ENCODE measurements around the gene TMSB4X. TPM values are rescaled to one million over a fixed set of nuclear protein-coding genes. Genes with fewer than 3 reads are reported as not detected.

The TMSB4X gene
- total and polyA plus RNA-seq, 2 of the 8 experiments (the other 6 are each of a cell fraction or from before 2014, with no cell fraction given) = 2,063 to 2,112 TPM

DNA sequence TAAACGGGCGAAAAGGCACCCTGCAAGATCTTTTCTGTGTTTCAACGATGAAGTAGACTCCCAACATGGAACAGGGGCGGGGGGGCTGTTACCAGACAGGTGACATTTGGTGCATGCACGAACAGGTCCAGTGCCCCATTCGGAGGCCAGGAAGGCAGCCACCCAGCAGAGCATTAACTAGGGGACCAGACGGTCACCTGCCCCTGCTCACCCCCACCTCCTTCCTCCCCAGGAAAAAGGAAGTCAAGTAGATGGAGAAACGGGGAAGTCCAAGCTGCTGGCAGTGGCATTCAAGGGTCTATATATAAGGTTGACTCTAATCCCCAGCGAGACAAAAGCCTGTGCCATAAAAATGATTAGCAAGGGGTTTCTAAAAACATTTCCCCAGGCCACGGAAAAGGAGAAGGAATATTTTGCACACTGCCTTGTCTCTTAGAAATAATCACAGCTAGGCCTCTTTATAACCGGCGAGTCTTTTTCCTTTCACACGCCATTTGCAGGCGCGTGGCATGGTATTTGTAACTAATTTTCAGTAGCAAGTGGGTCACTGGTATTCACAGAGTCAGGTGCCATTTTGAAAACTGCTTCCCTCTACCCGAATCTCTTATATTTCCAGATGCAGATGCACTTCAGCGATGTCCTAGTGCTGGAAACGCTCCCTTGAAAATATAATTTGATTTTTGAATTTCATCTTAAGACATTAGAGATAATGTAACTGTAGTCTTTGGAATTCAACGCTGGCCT is 1.2 kb upstream of the TMSB4X start:
- Histone ChIP-seq H4K91ac (replicated peaks; ENCODE audit: insufficient read length, low read length) (peak overlapping the region; percentile 30), H3K4me1 (replicated peaks in 1 of 4; ENCODE audit: control insufficient read depth in 3 of 4, insufficient read depth in 4 of 4, low read length in 3 of 4) (peaks cover 0 to 8% (median 1%) of the 10 kb centered on the region in 4 experiments; a peak in 4 of 7 replicates), H2AK5ac (ENCODE audit: low read depth, low read length) (no peak overlapping the region), H2BK5ac (ENCODE audit: low read depth, low read length) (no peak overlapping the region), H3K18ac (ENCODE audit: extremely low read depth, low read length) (no peak overlapping the region), H3K4me2 (ENCODE audit: insufficient read depth in 1 of 2, low read depth in 2 of 2, low read length in 2 of 2) (peak overlapping the region; percentile 39 to 69; a peak in 3 of 4 replicates), H3K9me3 (ENCODE audit: insufficient read depth in 2 of 2, low read depth in 1 of 2, low read length in 1 of 2) (no peaks in the 10 kb centered on the region), H2BK20ac (ENCODE audit: low read length) (no peak overlapping the region), H3K14ac (ENCODE audit: insufficient read length) (no peak overlapping the region), H3K23me2 (ENCODE audit: low read depth, low read length) (no peaks in the 10 kb centered on the region), H3K27ac (ENCODE audit: low read depth, low read length) (peak overlapping the region; percentile 91; the same call in 1 of the 2 replicates), H4K20me1 (replicated peaks in 1 of 2; ENCODE audit: control insufficient read depth in 1 of 2, insufficient read depth in 2 of 2, low read length in 2 of 2) (no peaks in the 10 kb centered on the region), H2AFZ (ENCODE audit: low read length) (no peak overlapping the region), H4K8ac (ENCODE audit: extremely low read depth, insufficient read depth, low read length) (no peak overlapping the region), H2BK120ac (replicated peaks; ENCODE audit: low read depth, low read length) (peak overlapping the region; percentile 22), H3K79me2 (ENCODE audit: control insufficient read depth in 1 of 2, insufficient read depth in 2 of 2, low read length in 2 of 2) (peaks cover 0 to 26% of the 10 kb centered on the region in 2 experiments; a peak in 3 of 4 replicates), H2BK12ac (ENCODE audit: low read depth, low read length) (no peak overlapping the region; the same call in 1 of the 2 replicates), H4K5ac (ENCODE audit: insufficient read length, low read depth, low read length) (no peak overlapping the region), H2BK15ac (ENCODE audit: low read length) (no peak overlapping the region), H3K27me3 (replicated peaks in 1 of 4; ENCODE audit: control insufficient read depth in 3 of 4, extremely low read depth in 1 of 4, insufficient read depth in 3 of 4, low read length in 3 of 4) (no peaks in the 10 kb centered on the region), H3K23ac (ENCODE audit: insufficient read length) (no peak overlapping the region), H3K56ac (replicated peaks; ENCODE audit: insufficient read length, low read depth, low read length) (no peak overlapping the region), H3K9ac (replicated peaks in 1 of 4; ENCODE audit: extremely low read depth in 1 of 4, low read depth in 3 of 4, low read length in 3 of 4) (no peak overlapping the region), H3K4me3 (ENCODE audit: extremely low read depth in 1 of 4, insufficient read depth in 2 of 4, low read depth in 3 of 4, low read length in 4 of 4) (peak overlapping the region in 2 of 4 experiments; percentile 32 to 100; a peak in 5 of 8 replicates), H3K79me1 (ENCODE audit: low read depth, low read length) (no peaks in the 10 kb centered on the region), H3K4ac (replicated peaks; ENCODE audit: insufficient read length, low read depth, low read length) (no peak overlapping the region), H3K36me3 (ENCODE audit: control insufficient read depth in 2 of 4, insufficient read depth in 4 of 4, low read length in 3 of 4) (peaks cover 0 to 27% (median 4%) of the 10 kb centered on the region in 4 experiments; a peak in 3 of 8 replicates)
- no peak for DNase-seq (ENCODE audit: low read depth in 1 of 2, low spot score in 2 of 2)
- POLR2A ChIA-PET (ENCODE audit: partially characterized antibody) = interaction anchor here (0.8 to 4.4 kb wide), 15 partner anchors 8 to 514 kb away, joined by 3 to 20 read pairs (median 4); no protein-coding TSS in a partner anchor
- CTCF ChIA-PET (ENCODE audit: partially characterized antibody) = no interaction called here
- no peak for FAIRE-seq
- 79% methylated on average over 18 of the region's 19 CpGs; no CpG with 5 or more reads in 1 of the 2 experiments for WGBS, 2 experiments (ENCODE audit: extremely low coverage in 1 of 2, insufficient coverage in 1 of 2, insufficient read length in 1 of 2, insufficient replicate concordance in 2 of 2, low coverage in 1 of 2, low lambda C conversion rate in 2 of 2, missing lambda C conversion rate in 1 of 2)
- TF ChIP-seq TEAD4 (IDR thresholded peaks at IDR 0.05; ENCODE audit: low read depth, low read length) = no peak
- no peak for TF ChIP-seq CREB1 (IDR thresholded peaks at IDR 0.05)
- peak; percentile 59; the same call in 1 of the 2 replicates for TF ChIP-seq YY1 (IDR thresholded peaks at IDR 0.05; ENCODE audit: low read depth, low read length)

Measured in H1 (cell line).